ENCODE data around the gene COL26A1. TPM values are rescaled to one million over a fixed set of nuclear protein-coding genes. Genes with fewer than 3 reads are reported as not detected.

Gene COL26A1
- total RNA-seq, 3 donors from 2014 or later = not detected

DNA sequence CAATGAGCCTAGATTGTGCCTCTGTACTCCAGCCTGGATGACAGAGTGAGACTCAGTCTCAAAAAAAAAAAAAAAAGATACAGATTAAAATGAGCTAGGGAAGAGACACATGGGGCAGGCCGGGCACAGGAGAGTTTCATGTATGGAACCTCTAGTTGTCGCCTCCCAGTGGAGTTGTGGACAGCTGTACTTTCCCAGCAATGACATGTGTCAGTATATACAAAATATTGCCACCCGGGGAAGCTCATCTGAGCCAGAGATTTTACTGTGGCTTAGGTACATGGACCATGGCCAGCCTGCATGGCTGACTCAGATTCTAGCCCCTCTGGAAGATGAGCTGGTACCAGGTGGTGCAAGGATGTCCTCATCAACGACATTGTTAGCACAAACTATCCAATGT, 87.4 kb downstream of the COL26A1 start:
- no peaks in the 10 kb centered on the region for H3K4me1 ChIP-seq (ENCODE audit: low read depth)
- TF ChIP-seq CTCF (IDR thresholded peaks at IDR 0.05) = no peak
- H3K4me3 ChIP-seq = no peak overlapping the region
- ATAC-seq = no peak
- H3K36me3 ChIP-seq (ENCODE audit: low read depth) = no peaks in the 10 kb centered on the region
- no peaks in the 10 kb centered on the region for H3K9me3 ChIP-seq
- intact Hi-C loops (cut with DNase I, micrococcal nuclease) = no loop called here
- DNase-seq = no peak

DNA sequence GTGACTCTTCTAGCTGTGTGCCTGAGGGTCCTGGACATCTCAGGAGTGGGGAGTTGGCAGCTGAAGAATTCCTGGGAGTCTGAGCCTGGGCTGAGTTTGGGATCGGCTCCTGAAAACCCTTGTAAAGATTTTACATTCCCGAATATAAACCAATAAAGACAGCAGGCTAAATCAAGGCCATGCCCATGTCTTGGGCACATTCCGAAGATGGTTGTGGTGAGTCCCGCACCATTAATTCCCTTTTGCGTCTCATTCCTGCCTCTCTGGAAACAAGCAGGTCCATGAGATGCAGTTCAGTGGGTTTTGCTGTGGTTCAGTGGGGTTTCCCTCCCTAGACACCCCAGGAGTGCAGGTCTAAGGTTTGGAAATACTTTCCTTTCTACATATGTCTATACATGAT, 90.9 kb downstream of the COL26A1 start:
- no peak for TF ChIP-seq CTCF (IDR thresholded peaks at IDR 0.05)
- Histone ChIP-seq H3K4me1 (ENCODE audit: low read depth) (no peaks in the 10 kb centered on the region), H3K9me3 (no peaks in the 10 kb centered on the region), H3K36me3 (ENCODE audit: low read depth) (no peaks in the 10 kb centered on the region), H3K4me3 (no peak overlapping the region)
- DNase-seq (no peak), ATAC-seq (no peak)
- intact Hi-C loops (cut with DNase I, micrococcal nuclease) = no loop called here

DNA sequence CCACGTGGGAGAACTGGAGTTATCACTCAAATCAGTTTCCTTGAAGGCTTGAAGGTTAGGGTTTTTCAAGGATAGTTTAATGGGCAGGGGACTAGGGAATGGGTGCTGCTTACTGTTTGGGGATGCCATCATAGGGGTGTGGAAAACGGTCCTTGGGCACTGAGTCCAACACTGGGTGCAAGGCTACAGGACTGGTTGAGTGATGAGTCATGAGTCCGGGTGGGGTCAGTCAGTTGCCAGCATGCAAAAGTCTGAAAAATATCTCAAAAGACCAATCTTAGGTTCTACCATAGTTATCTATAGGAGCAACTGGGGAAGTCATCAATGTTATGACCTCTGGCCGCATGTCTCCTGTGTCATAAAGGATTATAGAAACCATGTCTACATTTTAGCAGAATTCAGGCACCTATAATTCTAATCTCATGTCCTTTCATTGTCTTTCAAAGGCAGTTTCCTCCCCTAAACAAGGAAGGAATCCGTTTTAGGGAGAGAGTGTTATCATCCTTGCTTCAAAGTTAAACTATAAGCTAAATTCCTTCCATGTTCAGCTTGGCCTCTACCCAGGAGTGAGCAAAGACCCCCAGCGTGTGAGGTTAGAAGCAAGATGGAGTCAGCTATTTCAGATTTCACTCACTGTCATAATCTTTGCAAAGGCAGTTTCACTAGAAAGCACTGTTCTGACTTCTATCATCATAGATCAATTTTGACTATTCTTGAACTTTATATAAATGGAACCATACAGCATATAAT, 94.5 kb downstream of the COL26A1 start:
- H3K9me3 ChIP-seq = no peaks in the 10 kb centered on the region
- H3K4me1 ChIP-seq (ENCODE audit: low read depth) = no peaks in the 10 kb centered on the region
- intact Hi-C loops (cut with DNase I, micrococcal nuclease) = no loop called here
- no peak for ATAC-seq
- no peak overlapping the region for H3K4me3 ChIP-seq
- no peak for TF ChIP-seq CTCF (IDR thresholded peaks at IDR 0.05)
- no peaks in the 10 kb centered on the region for H3K36me3 ChIP-seq (ENCODE audit: low read depth)
- DNase-seq = no peak

DNA sequence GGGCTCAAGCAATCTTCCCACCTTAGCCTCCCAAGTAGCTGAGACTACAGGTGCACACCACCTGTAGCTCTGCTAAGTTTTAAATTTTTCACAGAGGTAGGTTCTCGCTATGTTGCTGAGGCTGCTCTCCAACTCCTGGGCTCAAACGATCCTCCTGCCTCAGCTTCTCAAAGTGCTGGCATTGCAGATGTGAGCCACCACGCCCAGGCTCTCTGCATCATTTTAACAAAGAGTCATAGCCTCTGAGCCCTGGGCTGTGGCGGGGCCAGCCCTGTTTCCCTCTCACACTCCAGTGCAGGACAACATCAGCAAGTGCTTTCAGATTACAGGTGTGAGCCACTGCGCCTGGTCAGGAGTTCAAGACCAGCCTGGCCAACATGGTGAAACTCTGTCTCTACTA, 102.5 kb downstream of the COL26A1 start:
- Histone ChIP-seq H3K36me3 (ENCODE audit: low read depth) (no peaks in the 10 kb centered on the region), H3K9me3 (no peaks in the 10 kb centered on the region), H3K4me3 (no peak overlapping the region), H3K4me1 (ENCODE audit: low read depth) (no peaks in the 10 kb centered on the region)
- DNase-seq = no peak
- ATAC-seq = no peak
- TF ChIP-seq CTCF (IDR thresholded peaks at IDR 0.05) = no peak
- intact Hi-C loops (cut with DNase I, micrococcal nuclease) = no loop called here

GRCh38 chr7:101465576-101466196, 103.0 kb downstream of the COL26A1 start:
- ATAC-seq (no peak), DNase-seq (no peak)
- no peak overlapping the region for H3K4me3 ChIP-seq
- no peaks in the 10 kb centered on the region for H3K9me3 ChIP-seq
- TF ChIP-seq CTCF (IDR thresholded peaks at IDR 0.05) = no peak
- no peaks in the 10 kb centered on the region for H3K36me3 ChIP-seq (ENCODE audit: low read depth)
- H3K4me1 ChIP-seq (ENCODE audit: low read depth) = no peaks in the 10 kb centered on the region
- intact Hi-C loops (cut with DNase I, micrococcal nuclease) = no loop called here
